Liver (tissue), 2 donors: ENCODE data around the gene AHR.

ENCODE experiments used
- RAD21 ChIP-seq, 2 donors: IDR thresholded peaks; 2 replicates each; pipeline ENCODE4 v1.6.1; 2016; ENCODE audit warnings: antibody characterized with exemption in 2 of 2, mild to moderate bottlenecking in 2 of 2
- SP1 ChIP-seq: IDR thresholded peaks from 2 replicates; pipeline ENCODE4 v1.6.1; 2018; ENCODE audit warnings: antibody characterized with exemption, mild to moderate bottlenecking
- donor health status: healthy.

DNA sequence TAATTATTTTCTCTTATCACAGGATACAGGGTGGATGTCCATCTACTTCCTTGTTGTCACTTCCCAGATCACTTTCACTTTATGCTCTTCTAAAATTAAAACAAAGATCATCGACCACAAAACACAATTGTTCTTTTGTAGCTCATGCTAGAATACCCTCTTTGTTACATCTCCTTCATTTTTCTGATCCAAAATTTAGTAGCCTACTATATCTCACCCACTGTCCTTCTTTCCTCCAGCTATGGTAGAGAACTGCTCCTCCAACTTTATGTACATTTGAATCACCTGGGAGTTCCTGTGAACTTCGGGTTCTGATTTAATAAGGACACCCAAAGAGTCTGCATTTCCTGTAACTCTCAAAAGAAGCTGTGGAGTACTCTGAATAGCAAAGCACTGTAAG lies 1.2 kb upstream of the AHR start:
- TF ChIP-seq SP1 (no peak), RAD21 (IDR thresholded peaks at IDR 0.05) (no peak)
